Tibial artery (tissue), 4 donors: Measurements from ENCODE around the gene FBXL7.
A peak's percentile ranks its signal among the peaks of the same experiment; 100 is the strongest.

Source experiments
- DNase-seq, 2 donors: peaks; one replicate each; pipeline ENCODE4 v3.0.0-alpha.2; 2019
- H3K27ac ChIP-seq, 2 donors: fragments of 200-600 bp; sonication (generic) in 1 of 2; 1 replicate in 1 of 2; 2 replicates in 1 of 2; pipeline ENCODE4 v1.5.1; 2018 to 2019; ENCODE audit warnings: mild to moderate bottlenecking in 1 of 2
- H3K27me3 ChIP-seq, 2 donors: fragments of 200-600 bp; sonication (generic) in 1 of 2; one replicate each; pipeline versions ENCODE4 v1.5.1 to v1.6.0; 2016 to 2019
- H3K36me3 ChIP-seq, 3 donors: fragments of 200-600 bp; sonication (generic) in 2 of 3; one replicate each; pipeline ENCODE4 v1.5.1; 2016 to 2019; ENCODE audit warnings: mild to moderate bottlenecking in 2 of 3
- H3K4me1 ChIP-seq, 4 donors: fragments of 200-600 bp; sonication (generic) in 2 of 4; 1 replicate in 3 of 4; 2 replicates in 1 of 4; pipeline ENCODE4 v1.5.1; 2016 to 2019
- H3K4me3 ChIP-seq, 2 donors: fragments of 200-600 bp; sonication (generic) in 1 of 2; 1 replicate in 1 of 2; 2 replicates in 1 of 2; pipeline ENCODE4 v1.5.1; 2018 to 2019; ENCODE audit warnings: mild to moderate bottlenecking in 2 of 2
- H3K9me3 ChIP-seq, 3 donors: fragments of 200-600 bp; sonication (generic) in 1 of 3; one replicate each; pipeline ENCODE4 v1.5.1; 2016 to 2019
- intact Hi-C: fragments of 100-400 bp; cut with DNase I; formaldehyde crosslinking; loops from one replicate; pipeline ENCODE4 v1.15.0; 2023; ENCODE audit warnings: low total_unique reads
- TF ChIP-seq, protein P1 (sequence below), 2 experiments: fragments of 200-600 bp in 1 of 2; fragments of 450-650 bp in 1 of 2; IDR thresholded peaks; one replicate each; pipeline ENCODE4 v1.5.1; 2017 to 2019; ENCODE audit warnings: antibody characterized with exemption in 2 of 2, mild to moderate bottlenecking in 1 of 2, moderate library complexity in 1 of 2

Gene FBXL7

GRCh38 chr5:15899481-15899880, 399.5 kb downstream of the FBXL7 start:
- no peaks in the 10 kb centered on the region for H3K27me3 ChIP-seq
- H3K4me1 ChIP-seq = peaks cover 0 to 26% (median 5%) of the 10 kb centered on the region in 4 donors
- no peaks in the 10 kb centered on the region for H3K36me3 ChIP-seq
- no peak overlapping the region for H3K4me3 ChIP-seq
- H3K27ac ChIP-seq = no peak overlapping the region
- TF ChIP-seq, protein P1, sequence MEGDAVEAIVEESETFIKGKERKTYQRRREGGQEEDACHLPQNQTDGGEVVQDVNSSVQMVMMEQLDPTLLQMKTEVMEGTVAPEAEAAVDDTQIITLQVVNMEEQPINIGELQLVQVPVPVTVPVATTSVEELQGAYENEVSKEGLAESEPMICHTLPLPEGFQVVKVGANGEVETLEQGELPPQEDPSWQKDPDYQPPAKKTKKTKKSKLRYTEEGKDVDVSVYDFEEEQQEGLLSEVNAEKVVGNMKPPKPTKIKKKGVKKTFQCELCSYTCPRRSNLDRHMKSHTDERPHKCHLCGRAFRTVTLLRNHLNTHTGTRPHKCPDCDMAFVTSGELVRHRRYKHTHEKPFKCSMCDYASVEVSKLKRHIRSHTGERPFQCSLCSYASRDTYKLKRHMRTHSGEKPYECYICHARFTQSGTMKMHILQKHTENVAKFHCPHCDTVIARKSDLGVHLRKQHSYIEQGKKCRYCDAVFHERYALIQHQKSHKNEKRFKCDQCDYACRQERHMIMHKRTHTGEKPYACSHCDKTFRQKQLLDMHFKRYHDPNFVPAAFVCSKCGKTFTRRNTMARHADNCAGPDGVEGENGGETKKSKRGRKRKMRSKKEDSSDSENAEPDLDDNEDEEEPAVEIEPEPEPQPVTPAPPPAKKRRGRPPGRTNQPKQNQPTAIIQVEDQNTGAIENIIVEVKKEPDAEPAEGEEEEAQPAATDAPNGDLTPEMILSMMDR (IDR thresholded peaks at IDR 0.05) = no peak
- intact Hi-C loops = no loop called here
- DNase-seq = no peak
- no peaks in the 10 kb centered on the region for H3K9me3 ChIP-seq

DNA sequence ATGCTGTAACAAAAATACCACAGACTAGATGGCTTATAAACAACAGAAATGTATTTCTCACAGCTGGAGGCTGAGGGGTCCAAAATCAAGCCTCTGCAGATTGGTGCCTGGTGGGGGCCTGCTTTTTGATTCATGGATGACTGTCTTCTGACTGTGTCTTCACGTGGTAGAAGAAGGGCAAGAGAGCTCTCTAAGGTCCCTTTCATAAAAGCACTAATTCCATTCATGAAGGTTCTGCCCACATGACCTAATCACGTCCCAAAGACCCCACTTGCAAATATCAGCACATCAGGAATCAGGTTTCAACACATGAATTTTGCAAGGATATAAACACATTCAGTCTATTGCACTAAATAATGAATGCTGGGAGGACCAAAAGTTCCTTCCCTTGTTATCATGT, 401.2 kb downstream of the FBXL7 start:
- no peak for DNase-seq
- intact Hi-C loops = no loop called here
- TF ChIP-seq, protein P1 (IDR thresholded peaks at IDR 0.05) = no peak
- Histone ChIP-seq H3K9me3 (no peaks in the 10 kb centered on the region), H3K4me1 (peaks cover 0 to 41% (median 12%) of the 10 kb centered on the region in 4 donors), H3K36me3 (no peaks in the 10 kb centered on the region), H3K27ac (no peak overlapping the region), H3K27me3 (no peaks in the 10 kb centered on the region), H3K4me3 (no peak overlapping the region)

- peaks cover 0 to 41% (median 12%) of the 10 kb centered on the region in 4 donors for H3K4me1 ChIP-seq
- TF ChIP-seq, protein P1 (IDR thresholded peaks at IDR 0.05) = no peak
- DNase-seq = no peak
Observed at GRCh38 chr5:15902066-15902465, 402.1 kb downstream of the FBXL7 start.

GRCh38 chr5:15904899-15905830, 405.2 kb downstream of the FBXL7 start:
- Histone ChIP-seq H3K4me3 (no peak overlapping the region), H3K27me3 (no peaks in the 10 kb centered on the region), H3K9me3 (no peaks in the 10 kb centered on the region), H3K4me1 (peaks cover 0 to 41% (median 12%) of the 10 kb centered on the region in 4 donors), H3K27ac (peak overlapping the region in 1 of 2 donors; percentile 2), H3K36me3 (no peaks in the 10 kb centered on the region)
- intact Hi-C loops = no loop called here
- no peak for DNase-seq
- TF ChIP-seq, protein P1 (IDR thresholded peaks at IDR 0.05) = no peak

More at GRCh38 chr5:15902066-15902465, 402.1 kb downstream of the FBXL7 start:
- H3K27me3 ChIP-seq = no peaks in the 10 kb centered on the region
- no peaks in the 10 kb centered on the region for H3K36me3 ChIP-seq
- H3K4me3 ChIP-seq = no peak overlapping the region
- intact Hi-C loops = no loop called here
- H3K27ac ChIP-seq = no peak overlapping the region
- H3K9me3 ChIP-seq = no peaks in the 10 kb centered on the region

DNA sequence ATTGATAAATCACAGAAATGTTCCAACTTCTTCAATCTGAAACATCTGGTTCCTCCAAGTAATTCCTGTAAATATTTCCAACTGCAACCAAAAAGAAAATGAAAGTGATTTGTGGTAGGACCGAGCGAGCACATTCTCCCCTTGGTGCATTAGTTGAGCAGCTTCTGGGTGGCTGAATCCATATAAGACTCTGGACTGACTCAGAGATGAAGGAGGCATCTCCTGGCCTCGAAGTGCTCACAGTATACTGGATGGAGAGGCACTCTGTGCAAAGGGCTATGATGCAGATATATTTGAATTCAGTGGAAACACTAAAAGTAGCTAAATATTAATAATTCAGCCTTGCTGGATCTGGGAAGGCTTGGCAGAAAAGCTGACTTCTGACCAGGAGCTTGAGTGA, 414.7 kb downstream of the FBXL7 start:
- intact Hi-C loops = no loop called here
- H3K27ac ChIP-seq = no peak overlapping the region
- peaks cover 0 to 7% (median 0%) of the 10 kb centered on the region in 4 donors for H3K4me1 ChIP-seq
- TF ChIP-seq, protein P1 (IDR thresholded peaks at IDR 0.05) = no peak
- no peak for DNase-seq
- no peaks in the 10 kb centered on the region for H3K36me3 ChIP-seq
- no peaks in the 10 kb centered on the region for H3K27me3 ChIP-seq
- H3K9me3 ChIP-seq = no peaks in the 10 kb centered on the region
- no peak overlapping the region for H3K4me3 ChIP-seq
